AG04449 (cell line): Measurements from ENCODE around the gene MEGF11.

Source experiments
- CTCF ChIA-PET: fragments of 350-600 bp; formaldehyde crosslinking; extraction: SDS; loops from one replicate; lab custom pipeline; 2021; ENCODE audit warnings: antibody characterized with exemption; lab: Yijun Ruan, JAX
- POLR2A ChIA-PET: fragments of 400-600, 350-600 bp; formaldehyde crosslinking; extraction: SDS; loops from one replicate; lab custom pipeline; 2020; ENCODE audit warnings: antibody characterized with exemption, inconsistent platforms; lab: Yijun Ruan, JAX
- DNase-seq: peaks from one replicate; pipeline ENCODE4 v3.0.0-alpha.2; 2010; ENCODE audit warnings: low read depth, low spot score
- H3K4me3 ChIP-seq: 2 replicates; pipeline ENCODE4 v1.5.1; 2011; ENCODE audit warnings: low read depth, mild to moderate bottlenecking, control low read depth, low read length
- TF ChIP-seq, protein P1 (sequence below): IDR thresholded peaks from one replicate; pipeline ENCODE4 v1.5.1; 2011; ENCODE audit warnings: mild to moderate bottlenecking, moderate library complexity, low read length, control low read depth, inconsistent platforms; ENCODE audit not compliant: insufficient read depth; ENCODE audit errors: missing control alignments

The MEGF11 gene

GRCh38 chr15:66071921-66072295 is 181.6 kb downstream of the MEGF11 start:
- POLR2A ChIA-PET = no interaction called here
- TF ChIP-seq, protein P1, sequence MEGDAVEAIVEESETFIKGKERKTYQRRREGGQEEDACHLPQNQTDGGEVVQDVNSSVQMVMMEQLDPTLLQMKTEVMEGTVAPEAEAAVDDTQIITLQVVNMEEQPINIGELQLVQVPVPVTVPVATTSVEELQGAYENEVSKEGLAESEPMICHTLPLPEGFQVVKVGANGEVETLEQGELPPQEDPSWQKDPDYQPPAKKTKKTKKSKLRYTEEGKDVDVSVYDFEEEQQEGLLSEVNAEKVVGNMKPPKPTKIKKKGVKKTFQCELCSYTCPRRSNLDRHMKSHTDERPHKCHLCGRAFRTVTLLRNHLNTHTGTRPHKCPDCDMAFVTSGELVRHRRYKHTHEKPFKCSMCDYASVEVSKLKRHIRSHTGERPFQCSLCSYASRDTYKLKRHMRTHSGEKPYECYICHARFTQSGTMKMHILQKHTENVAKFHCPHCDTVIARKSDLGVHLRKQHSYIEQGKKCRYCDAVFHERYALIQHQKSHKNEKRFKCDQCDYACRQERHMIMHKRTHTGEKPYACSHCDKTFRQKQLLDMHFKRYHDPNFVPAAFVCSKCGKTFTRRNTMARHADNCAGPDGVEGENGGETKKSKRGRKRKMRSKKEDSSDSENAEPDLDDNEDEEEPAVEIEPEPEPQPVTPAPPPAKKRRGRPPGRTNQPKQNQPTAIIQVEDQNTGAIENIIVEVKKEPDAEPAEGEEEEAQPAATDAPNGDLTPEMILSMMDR = no peak
- H3K4me3 ChIP-seq = no peak overlapping the region
- DNase-seq = no peak
- CTCF ChIA-PET = no interaction called here

GRCh38 chr15:66071160-66071920 is 182.2 kb downstream of the MEGF11 start:
- H3K4me3 ChIP-seq = no peak overlapping the region
- DNase-seq = no peak
- ChIA-PET POLR2A (no interaction called here), CTCF (no interaction called here)
- TF ChIP-seq, protein P1 = no peak

DNA sequence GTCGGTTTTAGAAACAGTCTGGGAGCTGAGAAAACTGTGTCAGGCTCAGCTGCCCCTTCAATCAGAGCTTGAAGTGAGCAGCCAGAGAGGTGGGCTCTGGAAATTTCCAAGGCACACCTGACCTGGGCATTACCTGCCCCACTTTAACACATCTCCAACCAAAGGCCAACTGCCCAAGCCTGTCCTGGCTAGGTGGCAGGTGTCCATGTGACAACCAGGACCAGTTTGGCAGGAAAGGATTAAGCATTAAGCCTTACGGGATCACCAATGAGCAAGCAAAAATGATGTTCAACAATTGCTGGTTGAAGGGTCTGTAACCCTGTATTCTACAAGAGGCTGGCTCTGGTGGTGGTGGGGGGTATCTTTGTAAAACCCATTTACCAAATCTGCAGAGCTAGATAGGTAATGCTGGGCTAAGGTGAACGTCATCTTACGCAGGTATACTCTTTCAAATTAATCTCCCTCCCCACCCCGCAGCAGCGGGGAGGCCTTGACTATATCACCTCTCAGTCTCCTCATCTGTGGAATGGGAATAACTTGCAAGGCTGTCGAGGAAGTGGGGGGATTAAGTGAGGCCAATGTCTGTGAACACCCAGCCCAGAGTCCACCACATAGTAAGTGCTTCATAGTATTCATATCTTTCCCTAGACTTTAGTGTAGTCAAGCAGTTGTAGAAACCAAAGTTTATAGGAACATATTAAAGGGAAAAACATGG is 183.2 kb downstream of the MEGF11 start:
- CTCF ChIA-PET = no interaction called here

GRCh38 chr15:66069751-66070150 is 183.8 kb downstream of the MEGF11 start:
- TF ChIP-seq, protein P1 = no peak
- DNase-seq = no peak
- POLR2A ChIA-PET = no interaction called here
- no peak overlapping the region for H3K4me3 ChIP-seq
- CTCF ChIA-PET = no interaction called here

More for the DNA sequence above, 183.2 kb downstream of the MEGF11 start:
- POLR2A ChIA-PET = no interaction called here
- H3K4me3 ChIP-seq = no peak overlapping the region
- TF ChIP-seq, protein P1 = no peak
- DNase-seq = no peak

- POLR2A ChIA-PET = no interaction called here
- TF ChIP-seq, protein P1 = no peak
- no peak overlapping the region for H3K4me3 ChIP-seq
- DNase-seq = no peak
- CTCF ChIA-PET = no interaction called here
Measured at GRCh38 chr15:66068801-66069200, 184.7 kb downstream of the MEGF11 start.

DNA sequence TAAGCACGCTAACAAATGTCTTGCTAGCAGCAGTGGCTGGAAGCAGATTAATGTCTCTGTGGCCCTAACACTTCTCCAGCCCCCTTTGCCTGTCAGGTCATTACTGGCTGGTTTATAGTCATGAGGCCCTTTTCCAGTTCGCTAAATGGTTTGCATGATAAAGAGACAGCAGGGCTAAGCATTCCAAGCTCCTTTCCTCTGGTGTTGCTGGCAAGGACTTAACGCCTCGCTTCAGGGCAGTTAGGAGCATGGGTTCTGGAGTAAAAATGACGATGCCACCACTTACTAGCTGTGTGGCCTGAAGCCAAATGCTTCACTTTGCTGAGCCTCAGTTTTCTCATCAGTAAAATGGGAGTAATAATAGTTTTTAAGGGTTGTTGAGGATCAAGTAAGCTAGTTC is 185.9 kb downstream of the MEGF11 start:
- no peak for DNase-seq
- no peak overlapping the region for H3K4me3 ChIP-seq
- ChIA-PET CTCF (no interaction called here), POLR2A (no interaction called here)
- TF ChIP-seq, protein P1 = no peak
